Eye (tissue), 1 donor: ENCODE results near the gene NUP210L.

Experiments
- DNase-seq: peaks from one replicate; pipeline ENCODE4 v3.0.0-alpha.2; 2015

The NUP210L gene

GRCh38 chr1:153963030-153963849 lies 191.6 kb downstream of the NUP210L start, which contains the start of gene SLC39A1:
Gene SLC39A1 (minus strand): TSS chr1:153963537. CDS start chr1:153962715, 822 bp downstream.
- DNase-seq = peak; percentile 100

- DNase-seq = no peak
These were observed 192.5 kb downstream of the NUP210L start for GRCh38 chr1:153962088-153963029.

- no peak for DNase-seq
These were observed 193.5 kb downstream of the NUP210L start for GRCh38 chr1:153961421-153961820.

GRCh38 chr1:153960206-153960605 lies 194.7 kb downstream of the NUP210L start:
- DNase-seq = no peak

GRCh38 chr1:153959454-153959853 lies 195.4 kb downstream of the NUP210L start:
- no peak for DNase-seq

- DNase-seq = no peak
These were observed 196.0 kb downstream of the NUP210L start for GRCh38 chr1:153958961-153959260.

GRCh38 chr1:153958111-153958960 lies 196.5 kb downstream of the NUP210L start, which contains the start of gene CRTC2:
Gene CRTC2 (minus strand): TSS chr1:153958612. CDS start chr1:153958497, 115 bp downstream.
- peak; percentile 99 for DNase-seq

- no peak for DNase-seq
These were observed 197.1 kb downstream of the NUP210L start for GRCh38 chr1:153957744-153958110.

- no peak for DNase-seq
These were observed 197.7 kb downstream of the NUP210L start for GRCh38 chr1:153956997-153957715.

- no peak for DNase-seq
These were observed 200.0 kb downstream of the NUP210L start for GRCh38 chr1:153954826-153955225.

GRCh38 chr1:153953859-153954365 lies 201.0 kb downstream of the NUP210L start:
- DNase-seq = no peak

GRCh38 chr1:153951801-153952200 lies 203.1 kb downstream of the NUP210L start:
- DNase-seq = no peak

GRCh38 chr1:153951183-153951582 lies 203.7 kb downstream of the NUP210L start:
- no peak for DNase-seq

GRCh38 chr1:153946622-153947241 lies 208.1 kb downstream of the NUP210L start, which contains the start of gene DENND4B:
Gene DENND4B (minus strand): TSS chr1:153946718. CDS start chr1:153944374, 2,344 bp downstream.
- peak; percentile 92 for DNase-seq

- peak; percentile 79 for DNase-seq
These were observed 208.9 kb downstream of the NUP210L start for GRCh38 chr1:153945795-153946621.

- DNase-seq = peak; percentile 56
These were observed 209.6 kb downstream of the NUP210L start for GRCh38 chr1:153945131-153945794.

GRCh38 chr1:153944827-153945117 lies 210.1 kb downstream of the NUP210L start:
- no peak for DNase-seq

GRCh38 chr1:153944005-153944826 lies 210.7 kb downstream of the NUP210L start:
- DNase-seq = no peak
